A673 (cell line): ENCODE results near the gene DNM2. TPM values are rescaled to one million over a fixed set of nuclear protein-coding genes. Genes with fewer than 3 reads are reported as not detected.

ENCODE experiments used
- BruUV-seq: library from RNA; stranded (reverse); fragments of 400-500 nt; replicated peaks from 2 replicates; lab custom pipeline; 2021; lab: Mats Ljungman, UMichigan
- CTCF ChIA-PET: fragments of 300-600 bp; sonication (Branson Sonifier 250); formaldehyde crosslinking; loops from one replicate; lab custom pipeline; 2022; ENCODE audit warnings: antibody characterized with exemption; lab: Charles Lee
- POLR2A ChIA-PET: fragments of 300-600 bp; sonication (Branson Sonifier 250); formaldehyde crosslinking; loops from one replicate; lab custom pipeline; 2022; ENCODE audit warnings: antibody characterized with exemption; ENCODE audit not compliant: low non-redundant PET; lab: Charles Lee
- DNase-seq: peaks from one replicate; pipeline ENCODE4 v3.0.0-alpha.2; 2015; ENCODE audit warnings: low spot score
- H3K27ac ChIP-seq: fragments of 200-600 bp; sonication (generic); 2 replicates; pipeline ENCODE4 v1.5.1; 2016; ENCODE audit warnings: mixed run types, low read depth, mild to moderate bottlenecking, mixed read lengths, antibody characterized with exemption, low read length; ENCODE audit not compliant: poor library complexity, severe bottlenecking
- H3K27me3 ChIP-seq: fragments of 200-600 bp; sonication (generic); replicated peaks from 2 replicates; pipeline ENCODE4 v1.6.1; 2017; ENCODE audit warnings: mixed run types, low read depth, mild to moderate bottlenecking, mixed read lengths, antibody characterized with exemption, low read length; ENCODE audit not compliant: insufficient read depth, poor library complexity
- H3K36me3 ChIP-seq: fragments of 200-600 bp; sonication (generic); 2 replicates; pipeline ENCODE4 v1.6.1; 2016; ENCODE audit warnings: mixed run types, mild to moderate bottlenecking, mixed read lengths, antibody characterized with exemption, low read length; ENCODE audit not compliant: insufficient read depth, poor library complexity, severe bottlenecking
- H3K4me1 ChIP-seq: fragments of 200-600 bp; sonication (generic); 2 replicates; pipeline ENCODE4 v1.6.1; 2017; ENCODE audit warnings: mixed run types, mild to moderate bottlenecking, mixed read lengths, antibody characterized with exemption, low read length; ENCODE audit not compliant: insufficient read depth, poor library complexity, severe bottlenecking
- H3K4me3 ChIP-seq: fragments of 200-600 bp; sonication (generic); 2 replicates; pipeline ENCODE4 v1.5.1; 2016; ENCODE audit warnings: low read depth, mixed run types, mild to moderate bottlenecking, mixed read lengths, low read length; ENCODE audit not compliant: poor library complexity, severe bottlenecking
- H3K9me3 ChIP-seq: fragments of 200-600 bp; sonication (generic); 2 replicates; pipeline ENCODE4 v1.6.1; 2016; ENCODE audit warnings: mixed run types, low read depth, mild to moderate bottlenecking, mixed read lengths, antibody characterized with exemption, low read length; ENCODE audit not compliant: poor library complexity, severe bottlenecking
- EZH2 ChIP-seq: fragments of 200-600 bp; sonication (generic); IDR thresholded peaks from 2 replicates; pipeline ENCODE4 v1.6.1; 2017; ENCODE audit warnings: borderline replicate concordance, low read depth, mild to moderate bottlenecking, mixed read lengths, antibody characterized with exemption, low read length; ENCODE audit not compliant: poor library complexity, severe bottlenecking
- intact Hi-C: fragments of 100-400 bp; cut with micrococcal nuclease; formaldehyde crosslinking; loops from one replicate; pipeline ENCODE4 v1.10.0; 2022; ENCODE audit not compliant: unreplicated experiment
- total RNA-seq: library from RNA; stranded (reverse); gene quantifications from 2 replicates; pipeline ENCODE4 v1.2.3, GENCODE V29; 2021
- TF ChIP-seq, protein P1 (sequence below): fragments of 300-800, 200-600 bp; sonication (generic); conservative IDR thresholded peaks from 2 replicates; pipeline ENCODE4 v1.5.1; 2017; ENCODE audit warnings: low read depth, mild to moderate bottlenecking, antibody characterized with exemption, low read length, moderate library complexity, mixed read lengths

The DNM2 gene
- total RNA-seq, 1 experiment from 2014 or later: 143 TPM

DNA sequence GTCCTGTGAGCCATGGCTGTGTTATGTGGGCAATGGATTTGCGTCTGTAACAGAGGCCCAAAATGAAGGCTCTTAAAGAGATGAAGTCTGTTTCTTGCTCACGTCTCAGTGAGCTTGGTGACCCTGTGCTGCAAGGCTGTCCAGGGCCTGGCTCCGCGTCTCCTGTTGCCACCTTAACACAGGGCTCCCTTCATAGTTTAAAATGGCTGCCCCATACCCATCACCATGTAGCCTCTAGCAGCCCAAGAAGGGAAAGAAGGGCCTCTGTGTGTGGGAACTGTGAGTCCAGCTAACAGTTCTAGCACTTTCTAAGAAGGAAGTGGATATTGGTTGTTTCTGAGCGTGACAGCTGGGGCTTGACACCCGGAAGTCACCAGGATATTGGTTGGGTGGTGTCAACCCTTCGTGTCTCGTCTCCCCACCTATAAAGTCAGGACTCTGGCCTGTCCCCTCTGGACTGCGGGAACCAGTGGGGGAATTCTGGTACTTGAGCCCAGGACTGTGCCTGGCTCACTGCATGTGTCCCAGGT is 97.2 kb downstream of the DNM2 start:
- ChIA-PET CTCF (no interaction called here), POLR2A (no interaction called here)
- Histone ChIP-seq H3K36me3 (peaks cover 3% of the 10 kb centered on the region), H3K27me3 (no peaks in the 10 kb centered on the region), H3K9me3 (no peaks in the 10 kb centered on the region), H3K4me3 (no peak overlapping the region), H3K27ac (no peak overlapping the region), H3K4me1 (peaks cover 8% of the 10 kb centered on the region)
- BruUV-seq: no TSS peak
- no peak for TF ChIP-seq EZH2
- TF ChIP-seq, protein P1, sequence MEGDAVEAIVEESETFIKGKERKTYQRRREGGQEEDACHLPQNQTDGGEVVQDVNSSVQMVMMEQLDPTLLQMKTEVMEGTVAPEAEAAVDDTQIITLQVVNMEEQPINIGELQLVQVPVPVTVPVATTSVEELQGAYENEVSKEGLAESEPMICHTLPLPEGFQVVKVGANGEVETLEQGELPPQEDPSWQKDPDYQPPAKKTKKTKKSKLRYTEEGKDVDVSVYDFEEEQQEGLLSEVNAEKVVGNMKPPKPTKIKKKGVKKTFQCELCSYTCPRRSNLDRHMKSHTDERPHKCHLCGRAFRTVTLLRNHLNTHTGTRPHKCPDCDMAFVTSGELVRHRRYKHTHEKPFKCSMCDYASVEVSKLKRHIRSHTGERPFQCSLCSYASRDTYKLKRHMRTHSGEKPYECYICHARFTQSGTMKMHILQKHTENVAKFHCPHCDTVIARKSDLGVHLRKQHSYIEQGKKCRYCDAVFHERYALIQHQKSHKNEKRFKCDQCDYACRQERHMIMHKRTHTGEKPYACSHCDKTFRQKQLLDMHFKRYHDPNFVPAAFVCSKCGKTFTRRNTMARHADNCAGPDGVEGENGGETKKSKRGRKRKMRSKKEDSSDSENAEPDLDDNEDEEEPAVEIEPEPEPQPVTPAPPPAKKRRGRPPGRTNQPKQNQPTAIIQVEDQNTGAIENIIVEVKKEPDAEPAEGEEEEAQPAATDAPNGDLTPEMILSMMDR: no peak
- no peak for DNase-seq
- intact Hi-C loops: no loop called here

DNA sequence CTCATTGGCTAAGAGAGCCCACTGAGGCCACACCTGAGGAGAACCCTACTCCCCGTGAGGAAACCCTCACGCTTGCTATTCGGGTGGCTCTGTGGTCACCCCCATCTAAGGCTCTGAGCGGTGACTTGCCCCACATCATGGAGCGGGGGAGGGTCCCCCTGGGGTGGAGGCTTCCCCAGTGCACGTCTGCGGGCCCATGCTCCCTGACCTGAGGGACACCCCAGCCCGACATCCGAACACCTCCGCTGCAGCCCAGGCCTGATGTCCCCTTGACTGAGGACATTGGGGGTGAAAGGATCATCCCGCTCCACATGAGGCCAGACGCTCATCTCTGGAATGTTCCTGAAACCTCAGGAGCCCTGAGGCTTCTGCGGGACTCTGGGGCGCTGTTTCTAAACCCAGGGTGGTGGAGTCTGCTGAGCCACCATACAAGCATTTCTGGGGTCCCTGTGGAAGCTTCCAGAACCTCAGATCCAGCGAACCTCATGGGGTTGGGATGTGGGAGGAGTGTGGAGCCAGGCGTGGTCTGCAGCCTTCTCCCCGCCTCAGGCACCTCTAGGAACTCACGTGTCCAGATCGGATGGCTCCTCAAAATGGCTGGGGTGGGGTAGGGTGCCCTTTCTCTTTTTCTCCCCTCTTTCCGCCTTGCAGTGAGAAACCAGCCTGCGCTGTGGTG is 98.2 kb downstream of the DNM2 start:
- H3K4me1 ChIP-seq: peaks cover 8% of the 10 kb centered on the region
- ChIA-PET POLR2A (no interaction called here), CTCF (no interaction called here)
- H3K9me3 ChIP-seq: no peaks in the 10 kb centered on the region
- no peak overlapping the region for H3K4me3 ChIP-seq
- TF ChIP-seq EZH2: no peak
- TF ChIP-seq, protein P1: no peak
- DNase-seq: no peak
- no peaks in the 10 kb centered on the region for H3K27me3 ChIP-seq
- no TSS peak for BruUV-seq
- H3K27ac ChIP-seq: peak overlapping the region; percentile 37
- intact Hi-C loops: no loop called here
- peaks cover 13% of the 10 kb centered on the region for H3K36me3 ChIP-seq

DNA sequence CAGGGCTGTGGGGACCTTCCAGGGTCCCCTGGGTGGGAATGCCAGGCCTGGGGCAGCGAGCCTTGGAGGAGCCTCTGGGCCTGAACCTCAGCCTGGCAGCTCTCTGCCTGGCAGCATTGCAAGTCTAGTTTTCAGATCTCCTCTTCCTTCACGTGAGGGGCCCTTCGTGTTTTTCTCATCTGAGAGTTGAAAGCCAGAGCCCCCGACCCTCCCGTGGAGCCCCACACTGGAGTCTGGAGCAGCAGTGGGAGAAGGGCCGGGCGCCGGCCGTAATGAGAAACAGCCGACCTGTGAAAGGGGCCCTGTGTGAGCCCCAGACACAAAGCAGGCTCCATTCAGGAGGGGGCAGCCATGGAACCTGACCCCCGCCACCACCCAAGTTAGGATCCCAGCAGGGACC is 98.8 kb downstream of the DNM2 start:
- CTCF ChIA-PET: no interaction called here

More for the DNA sequence above, 98.8 kb downstream of the DNM2 start:
- no peaks in the 10 kb centered on the region for H3K9me3 ChIP-seq
- H3K4me3 ChIP-seq: no peak overlapping the region
- peaks cover 8% of the 10 kb centered on the region for H3K4me1 ChIP-seq
- intact Hi-C loops: no loop called here
- TF ChIP-seq, protein P1: no peak
- no peak for TF ChIP-seq EZH2
- POLR2A ChIA-PET: no interaction called here
- H3K27ac ChIP-seq: no peak overlapping the region
- H3K27me3 ChIP-seq: no peaks in the 10 kb centered on the region
- BruUV-seq: no TSS peak
- DNase-seq: no peak
- peaks cover 15% of the 10 kb centered on the region for H3K36me3 ChIP-seq
